Right kidney (tissue), 1 donor: ENCODE measurements around the gene ALDH3B1.

Experiments used
- DNase-seq: peaks from one replicate; pipeline ENCODE4 v3.0.0-alpha.2; 2016

Gene ALDH3B1

GRCh38 chr11:67997475-67997921, 12.6 kb upstream of the ALDH3B1 start:
- no peak for DNase-seq

- DNase-seq, result no peak
These were observed 11.7 kb upstream of the ALDH3B1 start for GRCh38 chr11:67998150-67999045.

- DNase-seq, result no peak
These were observed 10.9 kb upstream of the ALDH3B1 start for GRCh38 chr11:67999201-67999629.

GRCh38 chr11:67999704-68000103, 10.4 kb upstream of the ALDH3B1 start:
- no peak for DNase-seq

GRCh38 chr11:68002575-68002937, 7.6 kb upstream of the ALDH3B1 start:
- no peak for DNase-seq

DNA sequence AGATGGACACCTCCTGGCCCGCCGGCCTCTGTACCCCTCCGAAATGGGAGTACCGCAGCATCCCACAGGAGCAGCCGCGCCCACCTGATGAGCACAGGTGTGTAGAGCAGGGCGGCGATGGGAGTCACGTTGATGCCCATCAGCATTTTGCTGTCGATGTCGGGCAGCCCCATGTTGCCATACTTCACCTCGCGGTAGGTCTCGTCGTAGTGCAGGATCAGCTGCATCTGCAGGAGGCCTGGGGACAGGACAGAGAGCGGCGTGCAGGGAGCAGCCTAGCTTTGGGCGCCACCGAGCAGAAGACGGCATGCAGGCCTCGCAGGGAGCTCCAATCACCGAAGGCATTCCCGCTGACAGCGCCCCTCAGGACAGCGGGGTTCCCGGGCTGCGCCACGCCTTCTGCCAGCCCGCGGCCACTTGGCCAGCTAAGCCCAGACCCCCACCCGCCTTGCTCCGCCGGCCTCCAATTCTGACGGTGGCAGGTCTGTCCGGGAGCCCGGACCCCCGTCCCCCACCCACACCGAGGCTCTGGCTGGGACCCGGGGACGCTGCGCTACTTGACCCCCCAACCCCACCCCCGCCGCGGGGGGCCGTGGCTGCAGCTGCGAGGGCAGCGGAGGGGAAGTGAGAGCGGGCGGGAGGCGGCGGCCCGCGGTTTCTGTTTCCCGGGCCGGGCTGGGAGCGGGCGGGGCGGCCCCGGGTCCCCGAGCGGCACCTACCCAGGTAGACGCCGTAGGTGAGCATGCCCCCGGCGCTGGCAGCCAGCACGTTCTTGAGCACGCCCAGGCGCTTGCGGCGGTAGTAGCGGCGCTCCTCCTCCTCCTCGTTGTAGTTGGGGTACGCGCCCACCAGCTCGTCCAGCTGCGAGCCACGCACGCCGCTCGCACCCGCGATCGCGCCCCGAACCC, 6.9 kb upstream of the ALDH3B1 start:
- peak; percentile 43 for DNase-seq

DNA sequence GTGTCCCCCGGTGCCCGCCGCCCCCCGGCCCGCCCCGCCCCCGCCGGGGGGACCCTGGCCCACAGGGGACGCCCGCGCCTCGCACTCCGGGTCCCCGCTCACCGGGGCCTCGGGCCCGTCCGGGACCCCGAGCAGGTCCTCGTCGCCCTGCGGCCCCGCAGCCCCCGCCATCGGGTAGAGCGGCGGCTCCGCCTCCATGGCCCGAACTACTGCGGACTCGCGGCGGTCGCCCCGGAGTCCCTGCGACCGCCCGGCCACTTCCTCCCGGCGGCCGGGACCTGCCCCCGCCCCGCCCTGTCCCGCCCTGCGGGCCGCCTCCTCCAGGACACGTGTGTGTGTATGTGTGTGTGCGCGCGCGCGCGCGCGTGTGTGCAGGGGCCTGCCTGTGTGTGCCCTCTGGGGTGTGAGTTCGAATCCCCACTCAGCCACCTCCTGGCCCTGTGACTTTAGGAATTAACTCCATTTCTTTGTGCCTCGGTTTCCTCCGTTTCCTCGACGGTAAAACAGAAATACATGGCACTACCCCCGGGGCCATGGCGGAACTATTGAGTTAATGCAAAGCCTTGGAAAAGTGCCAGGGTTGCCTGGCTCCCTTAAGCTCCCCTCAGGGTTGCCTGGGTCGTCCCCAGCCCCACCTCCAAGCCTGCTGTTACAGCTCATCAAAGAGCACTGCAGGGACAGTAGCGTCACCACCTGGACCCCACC, 6.1 kb upstream of the ALDH3B1 start, which contains the start of gene UNC93B1:
UNC93B1 (minus strand) TSS at position 252 of the 705 bp plus-strand sequence; CDS start at position 198, 54 bp downstream.
- DNase-seq, result peak; percentile 70

DNA sequence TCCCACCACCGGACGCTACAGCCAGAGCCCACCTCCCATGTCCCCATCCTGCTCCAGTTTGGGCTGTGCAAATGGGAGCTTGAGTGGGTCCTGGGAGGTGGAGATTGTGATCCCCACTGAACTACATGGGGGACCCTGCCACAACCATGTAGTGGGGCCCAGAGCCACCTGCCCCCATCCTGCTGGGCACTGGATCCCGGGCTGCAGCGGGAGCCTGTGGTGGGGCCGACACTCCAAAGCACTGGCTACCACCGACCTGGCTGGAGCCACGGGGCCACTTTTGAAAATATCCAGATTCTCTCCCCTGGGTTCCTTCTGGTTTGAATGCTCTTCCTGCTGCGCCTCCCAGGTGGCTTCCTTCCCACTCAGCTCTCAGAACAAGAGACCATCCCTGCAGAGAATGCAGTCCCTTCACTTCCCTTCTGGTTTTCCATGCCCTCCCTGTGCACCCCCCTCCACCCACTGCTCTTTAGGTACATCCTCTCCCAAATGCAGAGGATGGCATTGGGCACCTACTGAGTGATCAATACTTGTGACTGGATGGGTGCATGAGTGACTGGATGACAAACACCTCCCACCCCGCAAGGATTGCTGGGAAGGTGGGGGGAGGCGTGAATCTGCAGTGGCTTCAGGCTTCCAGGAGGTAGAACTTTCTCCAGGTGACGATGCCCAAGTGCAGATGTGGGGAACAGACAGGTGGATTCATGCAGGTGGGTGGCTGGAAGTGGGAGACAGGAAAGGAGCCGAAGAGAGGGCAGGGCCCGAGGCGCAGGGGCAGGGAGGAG, 5.4 kb upstream of the ALDH3B1 start:
- no peak for DNase-seq

GRCh38 chr11:68006606-68007166, 3.4 kb upstream of the ALDH3B1 start:
- DNase-seq, result no peak

GRCh38 chr11:68007498-68008380, 2.4 kb upstream of the ALDH3B1 start:
- DNase-seq, result no peak

DNA sequence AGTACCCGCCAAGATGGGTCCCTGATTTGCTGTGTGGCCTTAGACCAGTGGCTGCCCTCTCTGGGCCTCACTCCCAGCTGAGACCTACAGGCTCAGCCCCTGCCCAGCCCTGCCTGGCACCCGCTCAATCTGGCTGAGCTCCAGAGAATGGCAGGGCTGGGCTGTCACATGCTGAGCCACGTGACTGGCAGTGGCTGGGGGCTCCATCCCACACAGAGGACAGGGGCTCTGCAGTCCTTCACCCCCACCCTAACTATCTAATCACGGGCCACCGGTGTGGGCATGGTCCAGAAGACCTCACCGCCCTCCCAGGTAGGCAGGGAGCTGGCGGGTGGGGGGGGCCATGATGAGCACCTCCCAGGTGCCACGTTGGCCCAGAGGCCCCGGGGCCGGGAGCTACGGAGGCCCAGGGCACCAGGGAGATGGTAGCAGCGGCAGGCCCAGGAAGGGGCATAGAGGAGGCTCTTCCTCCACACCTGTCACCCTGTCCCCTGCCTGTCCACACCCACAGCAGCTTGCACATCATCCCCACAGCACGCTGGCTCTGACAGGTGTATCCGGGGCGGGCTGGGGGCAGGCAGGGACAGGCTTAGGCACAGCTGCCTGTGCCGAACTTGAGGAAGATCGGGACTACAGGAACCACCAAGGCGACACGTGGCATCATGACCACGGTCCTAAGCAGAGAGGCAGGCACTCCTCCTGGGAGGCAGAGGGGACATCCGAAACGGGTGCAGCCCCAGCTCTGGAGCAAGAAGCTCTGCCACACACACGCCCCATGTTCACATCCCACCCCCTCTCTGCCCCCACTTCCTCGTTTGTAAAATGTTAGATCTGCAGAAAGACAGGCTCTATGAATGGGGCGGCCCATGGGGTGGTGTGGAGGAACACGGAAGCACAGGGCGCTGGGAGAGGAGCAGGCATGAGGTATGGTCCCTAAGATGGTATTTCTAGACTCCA, 1.5 kb upstream of the ALDH3B1 start:
- no peak for DNase-seq

DNA sequence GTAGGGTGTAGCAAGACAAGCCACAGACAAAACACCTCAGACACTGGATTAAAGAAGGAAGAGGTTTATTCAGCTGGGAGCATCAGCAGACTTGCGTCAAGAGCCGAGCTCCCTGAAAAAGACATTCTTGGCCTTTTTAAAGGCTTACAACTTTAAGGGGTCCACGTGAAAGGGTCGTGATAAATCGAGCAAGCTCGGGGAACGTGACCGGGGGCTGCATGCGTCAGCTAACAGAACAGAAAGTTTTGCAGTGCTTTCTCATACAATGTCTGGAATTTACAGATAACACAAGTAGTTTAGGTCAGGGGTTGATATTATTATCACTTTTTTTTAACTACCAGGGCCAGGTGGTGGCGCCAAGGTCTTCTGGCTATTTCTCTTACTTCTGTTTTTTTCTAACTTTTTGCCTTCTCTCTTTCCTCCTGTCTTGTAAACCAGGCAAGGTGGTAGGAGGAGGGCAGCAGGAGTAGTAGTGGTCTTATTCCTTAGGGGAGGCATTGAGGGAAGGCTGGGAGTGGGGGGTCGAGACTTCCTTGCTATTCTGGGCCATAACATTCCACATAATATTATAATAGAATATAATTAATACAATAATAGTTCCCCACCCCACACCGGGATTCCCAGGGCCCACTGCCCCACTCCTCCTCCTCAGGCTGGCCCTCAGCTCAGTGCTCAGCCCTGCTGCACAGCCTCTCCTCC, 587 bp upstream of the ALDH3B1 start:
- no peak for DNase-seq

- no peak for DNase-seq
These were observed 1.2 kb downstream of the ALDH3B1 start for GRCh38 chr11:68011051-68011943.

DNA sequence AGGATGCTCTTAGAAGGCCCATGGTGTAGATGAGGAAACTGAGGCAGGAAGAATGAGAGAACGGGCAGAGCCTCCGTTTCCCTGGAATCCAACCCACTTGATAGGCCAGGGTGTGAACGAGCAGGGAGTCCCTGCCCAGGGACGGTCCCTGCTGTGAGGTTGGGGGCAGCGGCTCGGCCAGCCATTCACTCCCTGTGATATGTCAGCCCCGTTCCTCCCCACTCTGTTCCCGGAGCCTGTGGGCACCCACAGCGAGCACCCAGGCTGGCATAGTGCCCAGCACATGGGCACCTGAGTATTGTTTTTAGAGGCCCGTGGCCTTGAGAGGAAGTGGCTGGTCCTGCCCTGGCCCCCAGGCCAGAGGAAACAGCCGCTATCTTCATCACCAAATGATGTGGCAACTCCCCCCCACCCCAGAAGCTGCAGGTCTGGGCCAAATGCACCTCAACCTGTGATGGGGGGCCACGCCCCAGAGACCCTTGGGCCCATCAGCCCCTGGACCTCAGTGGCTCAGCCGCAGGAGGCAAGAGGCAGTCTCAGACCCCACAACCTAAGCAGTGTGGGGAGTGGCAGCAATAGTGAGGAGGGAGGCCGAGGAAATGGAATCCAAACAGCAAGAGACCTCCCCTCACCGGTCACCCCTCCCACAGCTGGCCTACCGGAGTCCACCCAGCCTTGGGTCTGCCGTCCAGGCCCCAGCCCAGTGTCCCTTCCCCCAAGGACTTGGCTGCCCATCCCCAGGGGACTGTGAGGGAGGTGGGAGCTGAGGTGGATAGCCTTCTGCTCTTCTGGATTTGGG, 2.1 kb downstream of the ALDH3B1 start:
- no peak for DNase-seq

DNA sequence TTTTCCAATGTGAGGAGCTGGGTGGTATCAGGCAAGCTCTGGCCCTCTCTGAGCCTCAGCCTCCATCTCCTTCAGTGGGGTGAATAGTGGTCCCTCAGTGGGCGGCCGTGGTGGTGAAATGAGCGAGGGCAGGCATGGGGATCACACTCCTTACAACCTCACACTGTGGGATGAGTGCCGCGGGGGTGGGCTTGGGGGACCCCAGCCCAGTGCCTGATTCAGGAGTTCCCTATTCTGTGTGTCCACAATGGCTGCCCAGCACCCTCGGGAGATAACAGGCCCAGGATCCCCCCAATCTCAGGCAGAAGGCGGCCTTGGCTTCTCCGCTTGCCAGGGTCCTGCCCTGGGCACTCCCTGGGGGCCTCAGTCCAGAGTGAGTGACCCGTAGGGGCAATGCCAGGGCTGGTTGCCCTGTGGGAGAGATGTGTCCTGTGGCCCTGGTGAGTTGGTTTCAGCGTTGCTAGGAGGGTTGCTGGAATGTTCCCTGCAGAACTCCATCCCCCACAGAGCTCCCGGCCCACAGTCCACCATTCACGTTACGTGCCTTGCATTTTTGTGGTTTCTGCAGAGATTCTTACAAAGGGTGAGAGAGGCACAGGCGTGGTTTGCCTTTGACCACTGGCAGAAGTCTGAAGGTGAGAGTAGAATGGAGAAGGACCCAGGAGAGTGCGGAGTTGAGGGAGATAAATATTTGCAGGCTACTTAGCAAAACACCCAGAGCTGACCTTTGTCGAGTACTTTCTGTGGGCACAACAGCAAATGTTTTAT, 2.9 kb downstream of the ALDH3B1 start:
- no peak for DNase-seq
